ENCODE data around the gene HDAC10. TPM values are rescaled to one million over a fixed set of nuclear protein-coding genes. Genes with fewer than 3 reads are reported as not detected.

Gene HDAC10
- total and polyA plus RNA-seq, 10 of the 15 experiments (the other 5 are each of a cell fraction or from before 2014, with no cell fraction given): 0.26 to 48.6 (median 5.0) TPM

DNA sequence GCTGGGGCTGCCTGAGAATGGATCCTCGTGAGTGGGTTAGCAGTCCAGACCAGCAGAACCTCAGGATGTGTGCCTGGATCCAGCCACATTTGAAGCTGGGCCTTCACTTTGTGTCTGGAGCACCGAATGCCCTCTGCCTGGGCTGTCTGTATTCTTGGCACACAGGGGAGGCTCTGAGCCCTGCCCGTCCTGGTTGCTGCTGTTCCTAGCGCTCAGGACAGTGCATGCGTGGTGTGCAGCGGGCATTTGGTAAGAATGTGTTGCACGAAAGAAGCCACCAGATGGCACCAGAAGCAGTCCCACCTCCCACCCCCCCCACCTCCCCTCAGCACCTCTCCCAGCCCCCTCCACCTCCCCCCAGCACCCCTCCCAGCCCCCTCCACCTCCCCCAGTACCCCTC is 23.2 kb upstream of the HDAC10 start:
- Histone ChIP-seq H4K20me1 (ENCODE audit: control insufficient read depth, insufficient read depth) (no peaks in the 10 kb centered on the region), H3K27me3 (replicated peaks in 1 of 2; ENCODE audit: control insufficient read depth in 2 of 2, insufficient read depth in 2 of 2, low read length in 1 of 2) (no peaks in the 10 kb centered on the region), H3K9me3 (replicated peaks; ENCODE audit: control insufficient read depth, insufficient read depth, low read length) (no peaks in the 10 kb centered on the region), H3K36me3 (ENCODE audit: control insufficient read depth in 2 of 2, insufficient read depth in 2 of 2, low read length in 1 of 2) (peaks cover 0 to 25% of the 10 kb centered on the region in 2 experiments; a peak in 3 of 4 replicates), H3K9ac (ENCODE audit: control insufficient read depth, insufficient read depth, low read length) (no peak overlapping the region), H3K79me2 (ENCODE audit: control insufficient read depth, insufficient read depth, low read length) (no peaks in the 10 kb centered on the region), H2AFZ (ENCODE audit: control insufficient read depth, low read depth, low read length) (no peak overlapping the region), H3K4me2 (ENCODE audit: control insufficient read depth, insufficient read depth) (no peak overlapping the region), H3K27ac (ENCODE audit: control insufficient read depth, insufficient read depth) (no peak overlapping the region), H3K4me1 (ENCODE audit: control insufficient read depth, insufficient read depth, low read length) (peaks cover 10% of the 10 kb centered on the region), H3K4me3 (no peak overlapping the region)
- 42% methylated on average over 6 of the region's 7 CpGs for WGBS (ENCODE audit: insufficient coverage, insufficient replicate concordance, low lambda C conversion rate, missing lambda C conversion rate)
- ChIA-PET CTCF (interaction anchor here (1.2 to 1.3 kb wide), 2 partner anchors 52 to 346 kb away, joined by 3 to 4 read pairs; no protein-coding TSS in a partner anchor), POLR2A (no interaction called here), SMC1A (ENCODE audit: uncharacterized antibody, unreplicated experiment) (no interaction called here), RAD21 (ENCODE audit: unreplicated experiment) (interaction anchor here (1.6 kb wide), 1 partner anchor 347 kb away, joined by 3 read pairs; no protein-coding TSS in a partner anchor)
- FAIRE-seq (no peak), ATAC-seq (peak; percentile 29), DNase-seq (ENCODE audit: low read depth, low spot score) (no peak)
- no TSS peak for BruUV-seq (replicated peaks)
- intact Hi-C loops (cut with micrococcal nuclease; ENCODE audit: unreplicated experiment): no loop called here
- in situ Hi-C loops (cut with MboI): no loop called here
- TF ChIP-seq RAD21 (IDR thresholded peaks at IDR 0.05; ENCODE audit: insufficient read depth, low read depth, low read length) (peak; percentile 19; the same call in 1 of the 2 replicates), IRF5 (IDR thresholded peaks at IDR 0.05; ENCODE audit: borderline replicate concordance) (no peak), YY1 (IDR thresholded peaks at IDR 0.05; ENCODE audit: low read depth, low read length) (no peak), CHD2 (IDR thresholded peaks at IDR 0.05; ENCODE audit: borderline replicate concordance, low read depth, low read length) (no peak), CBX3 (IDR thresholded peaks at IDR 0.05; ENCODE audit: borderline replicate concordance, low read depth) (no peak), ZBTB40 (IDR thresholded peaks at IDR 0.05; ENCODE audit: borderline replicate concordance) (no peak), EZH2 (IDR thresholded peaks at IDR 0.05; ENCODE audit: borderline replicate concordance, control insufficient read depth, low read depth, low read length) (no peak), ESRRA (IDR thresholded peaks at IDR 0.05; ENCODE audit: low read length) (no peak), ZNF217 (IDR thresholded peaks at IDR 0.05) (no peak), PKNOX1 (IDR thresholded peaks at IDR 0.05) (no peak), SMC3 (IDR thresholded peaks at IDR 0.05; ENCODE audit: borderline replicate concordance, low read length) (peak; percentile 33; the same call in 1 of the 2 replicates), LARP7 (IDR thresholded peaks at IDR 0.05) (no peak), IRF4 (IDR thresholded peaks at IDR 0.05; ENCODE audit: low read depth, low read length) (no peak)
- TF ChIP-seq, protein P1, sequence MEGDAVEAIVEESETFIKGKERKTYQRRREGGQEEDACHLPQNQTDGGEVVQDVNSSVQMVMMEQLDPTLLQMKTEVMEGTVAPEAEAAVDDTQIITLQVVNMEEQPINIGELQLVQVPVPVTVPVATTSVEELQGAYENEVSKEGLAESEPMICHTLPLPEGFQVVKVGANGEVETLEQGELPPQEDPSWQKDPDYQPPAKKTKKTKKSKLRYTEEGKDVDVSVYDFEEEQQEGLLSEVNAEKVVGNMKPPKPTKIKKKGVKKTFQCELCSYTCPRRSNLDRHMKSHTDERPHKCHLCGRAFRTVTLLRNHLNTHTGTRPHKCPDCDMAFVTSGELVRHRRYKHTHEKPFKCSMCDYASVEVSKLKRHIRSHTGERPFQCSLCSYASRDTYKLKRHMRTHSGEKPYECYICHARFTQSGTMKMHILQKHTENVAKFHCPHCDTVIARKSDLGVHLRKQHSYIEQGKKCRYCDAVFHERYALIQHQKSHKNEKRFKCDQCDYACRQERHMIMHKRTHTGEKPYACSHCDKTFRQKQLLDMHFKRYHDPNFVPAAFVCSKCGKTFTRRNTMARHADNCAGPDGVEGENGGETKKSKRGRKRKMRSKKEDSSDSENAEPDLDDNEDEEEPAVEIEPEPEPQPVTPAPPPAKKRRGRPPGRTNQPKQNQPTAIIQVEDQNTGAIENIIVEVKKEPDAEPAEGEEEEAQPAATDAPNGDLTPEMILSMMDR (IDR thresholded peaks at IDR 0.05 in 2 of 3, conservative IDR thresholded peaks at IDR 0.05 in 1 of 3; ENCODE audit: control insufficient read depth in 2 of 3, extremely low read depth in 1 of 3, insufficient read depth in 1 of 3, low read depth in 3 of 3, low read length in 3 of 3): peak; percentile 20 to 49 (median 40); a peak in 4 of 6 replicates
- TF ChIP-seq, protein P2, sequence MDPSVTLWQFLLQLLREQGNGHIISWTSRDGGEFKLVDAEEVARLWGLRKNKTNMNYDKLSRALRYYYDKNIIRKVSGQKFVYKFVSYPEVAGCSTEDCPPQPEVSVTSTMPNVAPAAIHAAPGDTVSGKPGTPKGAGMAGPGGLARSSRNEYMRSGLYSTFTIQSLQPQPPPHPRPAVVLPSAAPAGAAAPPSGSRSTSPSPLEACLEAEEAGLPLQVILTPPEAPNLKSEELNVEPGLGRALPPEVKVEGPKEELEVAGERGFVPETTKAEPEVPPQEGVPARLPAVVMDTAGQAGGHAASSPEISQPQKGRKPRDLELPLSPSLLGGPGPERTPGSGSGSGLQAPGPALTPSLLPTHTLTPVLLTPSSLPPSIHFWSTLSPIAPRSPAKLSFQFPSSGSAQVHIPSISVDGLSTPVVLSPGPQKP (IDR thresholded peaks at IDR 0.05; ENCODE audit: low read depth, low read length): no peak

All from GM12878 (cell line).